Endodermal cell (in vitro differentiated cells): ENCODE measurements around the gene GALNS. TPM values are rescaled to one million over a fixed set of nuclear protein-coding genes. Genes with fewer than 3 reads are reported as not detected.

Experiments used
- DNase-seq: peaks from one replicate; pipeline ENCODE4 v3.0.0-alpha.2; 2017
- H3K27ac ChIP-seq: 2 replicates; pipeline ENCODE4 v1.5.1; 2013; ENCODE audit warnings: mild to moderate bottlenecking, low read depth, low read length, moderate library complexity
- H3K27me3 ChIP-seq: 2 replicates; pipeline ENCODE4 v1.6.1; 2013; ENCODE audit warnings: mild to moderate bottlenecking, low read length, moderate library complexity; ENCODE audit not compliant: insufficient read depth, control insufficient read depth, poor library complexity, severe bottlenecking
- H3K36me3 ChIP-seq: 2 replicates; pipeline ENCODE4 v1.7.0; 2013; ENCODE audit warnings: mild to moderate bottlenecking, low read length, moderate library complexity; ENCODE audit not compliant: control insufficient read depth, insufficient read depth
- H3K4me1 ChIP-seq: one replicate; pipeline ENCODE4 v1.7.0; 2013; ENCODE audit warnings: low read length; ENCODE audit not compliant: control insufficient read depth, insufficient read depth
- H3K4me3 ChIP-seq: 2 replicates; pipeline ENCODE4 v1.5.1; 2013; ENCODE audit warnings: mild to moderate bottlenecking, low read length, moderate library complexity
- H3K9ac ChIP-seq: 2 replicates; pipeline ENCODE4 v1.6.1; 2013; ENCODE audit warnings: mild to moderate bottlenecking, low read length, moderate library complexity; ENCODE audit not compliant: poor library complexity, severe bottlenecking; ENCODE audit errors: extremely low read depth
- H3K9me3 ChIP-seq: 2 replicates; pipeline ENCODE4 v1.6.1; 2013; ENCODE audit warnings: mild to moderate bottlenecking, low read length, moderate library complexity; ENCODE audit not compliant: control insufficient read depth
- H3K27ac Mint-ChIP-seq: 2 replicates; pipeline ENCODE4 v1.8.0; 2020; ENCODE audit warnings: mixed read lengths
- H3K27me3 Mint-ChIP-seq: 2 replicates; pipeline ENCODE4 v1.8.0; 2021; ENCODE audit warnings: mild to moderate bottlenecking, mixed read lengths; ENCODE audit not compliant: insufficient read depth
- H3K36me3 Mint-ChIP-seq: 2 replicates; pipeline ENCODE4 v1.8.0; 2020; ENCODE audit warnings: low read depth, mixed read lengths
- H3K4me1 Mint-ChIP-seq: 2 replicates; pipeline ENCODE4 v1.8.0; 2020; ENCODE audit warnings: mixed read lengths
- H3K4me3 Mint-ChIP-seq: 2 replicates; pipeline ENCODE4 v1.8.0; 2020; ENCODE audit warnings: mild to moderate bottlenecking, moderate library complexity, mixed read lengths
- H3K9me3 Mint-ChIP-seq: 2 replicates; pipeline ENCODE4 v1.8.0; 2020; ENCODE audit warnings: mild to moderate bottlenecking, mixed read lengths
- CTCF ChIP-seq: fragments of 200-600 bp; sonication (generic); conservative IDR thresholded peaks from 2 replicates; pipeline ENCODE4 v1.5.0; 2021; ENCODE audit warnings: antibody characterized with exemption, mild to moderate bottlenecking
- WGBS, 2 experiments: methylation state at CpG; one replicate each; pipeline versions ENCODE4 v1.1.5 to v1.1.7; 2013; ENCODE audit warnings: missing lambda C conversion rate in 2 of 2, mixed read lengths in 1 of 2; ENCODE audit not compliant: insufficient coverage in 1 of 2, insufficient read length in 1 of 2; 5-methylcytosine and 5-hydroxymethylcytosine counted together
- total RNA-seq, 2 donors: library from RNA; stranded (reverse); fragmentation: NEBNext Ultra II Directional in 1 of 2; extraction: Animal tissue kit (Norgen Biotek cat#: 25700) in 1 of 2; gene quantifications; 2 replicates in 1 of 2; 3 replicates in 1 of 2; pipeline ENCODE4 v1.2.1, GENCODE V29; 2021

Gene GALNS
- total RNA-seq, 2 donors from 2014 or later, result 32.2 to 39.6 TPM

DNA sequence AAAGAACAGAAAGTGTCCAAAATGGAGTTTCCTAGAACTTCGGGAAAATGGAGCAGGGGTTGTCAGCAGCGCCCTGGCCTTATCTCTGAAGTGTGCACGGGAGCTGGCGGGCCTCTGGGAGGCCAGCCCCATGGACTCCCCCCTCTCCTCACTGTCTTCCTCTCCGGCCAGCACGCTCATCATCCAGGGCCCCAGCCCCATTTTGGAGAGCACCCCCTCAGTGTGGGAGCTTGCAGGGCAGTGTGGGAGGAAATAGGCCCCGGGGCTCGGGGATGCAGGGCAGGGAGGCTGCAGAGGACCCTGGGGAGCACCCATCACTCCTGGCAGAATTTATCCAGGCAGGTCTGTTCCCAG lies 14.6 kb upstream of the GALNS start:
- H3K27ac ChIP-seq, result no peak overlapping the region
- DNase-seq, result no peak
- H3K36me3 Mint-ChIP-seq, result no peaks in the 10 kb centered on the region
- no peak overlapping the region for H3K4me3 Mint-ChIP-seq
- H3K9ac ChIP-seq, result no peak overlapping the region
- 78 to 82% methylated on average over 6 to 8 of the region's 8 CpGs for WGBS, 2 experiments
- H3K4me1 Mint-ChIP-seq, result no peaks in the 10 kb centered on the region
- H3K4me1 ChIP-seq, result no peaks in the 10 kb centered on the region
- H3K27me3 ChIP-seq, result no peaks in the 10 kb centered on the region
- H3K36me3 ChIP-seq, result no peaks in the 10 kb centered on the region
- H3K9me3 Mint-ChIP-seq, result no peaks in the 10 kb centered on the region
- H3K4me3 ChIP-seq, result no peak overlapping the region
- H3K9me3 ChIP-seq, result no peaks in the 10 kb centered on the region
- H3K27me3 Mint-ChIP-seq, result no peaks in the 10 kb centered on the region
- TF ChIP-seq CTCF, result no peak
- H3K27ac Mint-ChIP-seq, result no peak overlapping the region

DNA sequence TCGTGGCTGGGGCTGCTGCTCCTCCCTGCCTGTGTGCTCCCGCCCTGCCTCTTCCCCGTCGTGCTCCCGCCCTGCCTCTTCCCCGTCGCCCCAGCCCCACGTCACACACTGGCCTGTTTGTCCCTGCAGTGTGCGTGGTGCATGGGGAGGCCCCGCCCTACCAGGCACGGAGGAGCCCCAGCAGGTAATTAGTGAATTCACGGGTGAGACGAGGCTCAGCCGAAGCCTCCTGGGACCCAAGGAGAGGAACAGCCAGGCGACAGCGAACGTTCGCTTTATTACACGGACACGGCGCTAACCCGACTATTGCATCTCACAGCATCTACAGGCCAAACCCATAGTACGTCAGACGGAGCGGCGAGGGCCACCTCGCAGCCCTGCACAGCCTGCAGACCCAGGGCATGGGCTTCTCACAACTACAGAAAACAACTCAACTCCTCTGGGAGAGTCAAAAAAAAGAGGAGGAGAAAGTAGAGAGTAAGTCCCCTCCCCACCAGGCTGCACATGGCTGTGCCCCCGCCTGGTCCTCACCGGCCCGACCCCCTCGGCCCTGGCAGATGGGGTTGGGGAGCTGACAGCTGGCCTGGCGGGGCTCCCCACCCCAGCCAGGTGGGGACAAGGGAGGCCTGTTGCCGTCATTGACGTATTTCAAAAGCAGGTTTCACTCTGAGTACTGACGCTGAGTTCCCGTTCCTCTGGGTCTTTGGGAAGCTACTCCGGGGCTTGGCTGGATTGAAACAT lies 14.0 kb upstream of the GALNS start:
- H3K27ac ChIP-seq, result no peak overlapping the region
- Mint-ChIP-seq H3K36me3 (no peaks in the 10 kb centered on the region), H3K27ac (no peak overlapping the region)

DNA sequence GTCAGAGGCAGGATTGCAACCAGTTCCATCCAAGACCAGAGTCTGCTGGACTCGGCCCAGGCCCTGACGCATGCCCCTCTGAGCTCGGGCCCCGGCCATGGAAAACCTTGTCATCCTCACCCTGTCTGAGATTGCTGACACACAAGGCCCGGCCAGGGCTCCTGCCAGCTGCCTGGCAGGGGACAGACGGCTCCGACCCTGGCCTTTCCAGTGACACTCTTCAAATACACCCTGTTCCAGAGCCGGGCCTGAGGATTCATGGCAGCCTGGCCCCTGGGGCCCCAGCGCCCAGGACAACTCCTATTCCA lies 12.9 kb upstream of the GALNS start:
- Histone ChIP-seq H3K27ac (no peak overlapping the region), H3K9ac (no peak overlapping the region), H3K27me3 (no peaks in the 10 kb centered on the region), H3K4me3 (no peak overlapping the region), H3K4me1 (no peaks in the 10 kb centered on the region), H3K9me3 (no peaks in the 10 kb centered on the region), H3K36me3 (no peaks in the 10 kb centered on the region)
- Mint-ChIP-seq H3K27ac (no peak overlapping the region), H3K27me3 (no peaks in the 10 kb centered on the region), H3K36me3 (no peaks in the 10 kb centered on the region), H3K4me3 (no peak overlapping the region), H3K9me3 (no peaks in the 10 kb centered on the region), H3K4me1 (no peaks in the 10 kb centered on the region)
- WGBS, 2 experiments, result 70 to 87% methylated on average over 2 to 9 of the region's 9 CpGs
- DNase-seq, result no peak
- TF ChIP-seq CTCF, result no peak

More for the DNA sequence above, 14.0 kb upstream of the GALNS start:
- no peaks in the 10 kb centered on the region for H3K4me1 Mint-ChIP-seq
- Histone ChIP-seq H3K4me1 (no peaks in the 10 kb centered on the region), H3K27me3 (no peaks in the 10 kb centered on the region), H3K36me3 (no peaks in the 10 kb centered on the region), H3K4me3 (no peak overlapping the region), H3K9me3 (no peaks in the 10 kb centered on the region), H3K9ac (no peak overlapping the region)
- H3K9me3 Mint-ChIP-seq, result no peaks in the 10 kb centered on the region
- TF ChIP-seq CTCF, result no peak
- 87 to 88% methylated on average over 29 to 37 of the region's 37 CpGs for WGBS, 2 experiments
- H3K4me3 Mint-ChIP-seq, result no peak overlapping the region
- no peak for DNase-seq
- no peaks in the 10 kb centered on the region for H3K27me3 Mint-ChIP-seq
